ENCODE measurements around the gene DACT3. TPM values are rescaled to one million over a fixed set of nuclear protein-coding genes. Genes with fewer than 3 reads are reported as not detected.

The DACT3 gene
- total RNA-seq, 1 experiment from 2014 or later: not detected

DNA sequence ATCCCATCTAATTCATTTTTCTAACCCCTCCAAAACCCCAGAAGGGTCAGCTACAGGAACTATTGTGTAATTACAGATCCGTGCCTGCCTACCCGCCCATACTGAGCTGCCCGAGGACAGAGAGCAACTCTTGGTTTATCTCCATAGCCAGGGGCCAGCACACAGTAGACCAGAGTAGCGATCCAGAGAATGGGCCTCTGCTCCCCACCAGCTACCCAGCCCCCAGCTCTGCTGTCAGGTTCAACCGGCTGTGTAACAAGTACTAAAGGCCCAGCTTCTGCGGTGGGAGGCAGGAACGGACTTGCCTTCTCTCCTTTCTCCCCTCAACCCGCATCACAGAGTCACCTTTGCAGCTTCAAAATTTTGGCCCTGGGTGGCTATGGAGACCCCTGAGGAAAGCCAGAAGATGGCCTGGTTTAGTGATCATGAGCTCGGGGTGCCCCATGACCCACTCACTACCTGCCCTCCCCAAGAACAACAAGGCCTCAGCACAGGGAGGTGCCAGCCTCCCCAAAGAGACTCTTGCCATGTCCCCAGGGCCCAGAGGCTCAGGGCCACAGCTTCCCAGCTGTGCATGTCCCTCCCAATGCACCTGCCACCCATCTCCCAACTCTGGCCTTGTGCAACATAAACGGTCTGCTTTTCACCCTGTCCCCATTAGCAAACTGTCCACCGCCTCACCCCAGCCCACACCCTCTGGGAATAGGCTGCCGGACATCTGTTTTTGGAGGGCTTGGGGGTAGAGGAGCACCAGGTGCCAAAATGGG is 54.1 kb downstream of the DACT3 start:
- Mint-ChIP-seq H3K27me3 (ENCODE audit: unreplicated experiment) (no peaks in the 10 kb centered on the region), H3K36me3 (ENCODE audit: insufficient read depth, unreplicated experiment) (peaks cover 34% of the 10 kb centered on the region), H3K4me3 (ENCODE audit: low read depth, unreplicated experiment) (no peak overlapping the region), H3K27ac (ENCODE audit: unreplicated experiment) (no peak overlapping the region), H3K4me1 (ENCODE audit: low read depth, unreplicated experiment) (peaks cover 18% of the 10 kb centered on the region), H3K9me3 (ENCODE audit: low read depth, unreplicated experiment) (no peaks in the 10 kb centered on the region)
- TF ChIP-seq, protein P1, sequence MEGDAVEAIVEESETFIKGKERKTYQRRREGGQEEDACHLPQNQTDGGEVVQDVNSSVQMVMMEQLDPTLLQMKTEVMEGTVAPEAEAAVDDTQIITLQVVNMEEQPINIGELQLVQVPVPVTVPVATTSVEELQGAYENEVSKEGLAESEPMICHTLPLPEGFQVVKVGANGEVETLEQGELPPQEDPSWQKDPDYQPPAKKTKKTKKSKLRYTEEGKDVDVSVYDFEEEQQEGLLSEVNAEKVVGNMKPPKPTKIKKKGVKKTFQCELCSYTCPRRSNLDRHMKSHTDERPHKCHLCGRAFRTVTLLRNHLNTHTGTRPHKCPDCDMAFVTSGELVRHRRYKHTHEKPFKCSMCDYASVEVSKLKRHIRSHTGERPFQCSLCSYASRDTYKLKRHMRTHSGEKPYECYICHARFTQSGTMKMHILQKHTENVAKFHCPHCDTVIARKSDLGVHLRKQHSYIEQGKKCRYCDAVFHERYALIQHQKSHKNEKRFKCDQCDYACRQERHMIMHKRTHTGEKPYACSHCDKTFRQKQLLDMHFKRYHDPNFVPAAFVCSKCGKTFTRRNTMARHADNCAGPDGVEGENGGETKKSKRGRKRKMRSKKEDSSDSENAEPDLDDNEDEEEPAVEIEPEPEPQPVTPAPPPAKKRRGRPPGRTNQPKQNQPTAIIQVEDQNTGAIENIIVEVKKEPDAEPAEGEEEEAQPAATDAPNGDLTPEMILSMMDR (IDR thresholded peaks at IDR 0.05; ENCODE audit: unreplicated experiment): no peak
- no peak for DNase-seq
- BruUV-seq (replicated peaks): no TSS peak
- CTCF ChIA-PET: interaction anchor here (1.1 kb wide), 2 partner anchors 10 to 11 kb away, joined by 3 to 4 read pairs; no protein-coding TSS in a partner anchor
- intact Hi-C loops (cut with micrococcal nuclease; ENCODE audit: unreplicated experiment): no loop called here

DNA sequence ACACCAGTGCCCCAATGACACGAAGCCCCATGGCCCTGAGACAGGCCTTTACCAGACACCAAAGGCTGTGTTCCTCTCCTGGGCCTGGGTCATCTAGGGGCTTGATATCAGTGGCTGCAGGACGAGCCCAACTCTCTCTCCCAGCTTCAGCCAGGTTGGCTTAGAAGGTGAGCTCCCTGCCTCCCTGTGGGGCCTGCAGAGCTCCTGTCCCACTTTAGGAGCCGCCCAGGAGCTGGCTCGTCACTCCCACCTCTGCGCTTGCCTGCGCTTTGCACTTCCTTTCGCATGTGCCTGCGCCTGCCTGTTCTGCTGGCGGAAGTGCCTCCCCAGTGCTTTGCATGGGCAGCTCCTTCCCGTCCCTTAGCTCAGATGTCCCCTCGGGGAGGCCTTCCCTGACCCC is 55.0 kb downstream of the DACT3 start:
- TF ChIP-seq, protein P1 (IDR thresholded peaks at IDR 0.05; ENCODE audit: unreplicated experiment): no peak
- Mint-ChIP-seq H3K4me1 (ENCODE audit: low read depth, unreplicated experiment) (peaks cover 18% of the 10 kb centered on the region), H3K9me3 (ENCODE audit: low read depth, unreplicated experiment) (no peaks in the 10 kb centered on the region), H3K36me3 (ENCODE audit: insufficient read depth, unreplicated experiment) (peaks cover 41% of the 10 kb centered on the region), H3K27me3 (ENCODE audit: unreplicated experiment) (no peaks in the 10 kb centered on the region), H3K27ac (ENCODE audit: unreplicated experiment) (no peak overlapping the region), H3K4me3 (ENCODE audit: low read depth, unreplicated experiment) (no peak overlapping the region)
- CTCF ChIA-PET: interaction anchor here (1.1 kb wide), 1 partner anchor 10 kb away, joined by 3 read pairs; no protein-coding TSS in a partner anchor
- intact Hi-C loops (cut with micrococcal nuclease; ENCODE audit: unreplicated experiment): no loop called here
- no TSS peak for BruUV-seq (replicated peaks)
- DNase-seq: no peak

DNA sequence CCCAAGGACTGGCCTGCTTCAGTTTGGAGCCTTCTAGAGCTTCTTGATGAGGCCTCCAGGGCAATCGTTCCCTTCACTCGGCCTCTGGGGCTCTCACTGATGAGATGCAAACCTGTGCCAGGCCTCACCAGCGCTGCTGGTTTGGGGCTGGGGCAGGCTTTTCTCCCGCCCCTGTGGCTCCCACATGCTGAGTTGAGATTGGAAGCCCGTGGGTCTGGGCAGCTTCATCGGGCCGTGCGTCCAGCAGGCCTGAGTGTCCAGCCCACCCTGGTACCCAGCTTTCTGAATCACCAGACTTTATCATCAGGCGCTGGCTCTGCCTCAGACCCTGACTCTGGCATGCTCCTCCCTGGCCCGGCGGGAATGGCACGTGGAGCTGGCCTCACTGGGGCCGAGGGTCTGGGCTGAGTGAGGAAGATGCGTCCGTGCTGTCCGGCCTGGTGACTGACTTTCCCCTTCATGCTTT is 55.6 kb downstream of the DACT3 start:
- no peaks in the 10 kb centered on the region for H3K27me3 Mint-ChIP-seq (ENCODE audit: unreplicated experiment)
- BruUV-seq (replicated peaks): no TSS peak
- CTCF ChIA-PET: no interaction called here
- peaks cover 42% of the 10 kb centered on the region for H3K36me3 Mint-ChIP-seq (ENCODE audit: insufficient read depth, unreplicated experiment)
- no peak for DNase-seq
- intact Hi-C loops (cut with micrococcal nuclease; ENCODE audit: unreplicated experiment): no loop called here
- no peaks in the 10 kb centered on the region for H3K9me3 Mint-ChIP-seq (ENCODE audit: low read depth, unreplicated experiment)
- H3K4me1 Mint-ChIP-seq (ENCODE audit: low read depth, unreplicated experiment): peaks cover 18% of the 10 kb centered on the region
- H3K4me3 Mint-ChIP-seq (ENCODE audit: low read depth, unreplicated experiment): no peak overlapping the region
- TF ChIP-seq, protein P1 (IDR thresholded peaks at IDR 0.05; ENCODE audit: unreplicated experiment): no peak
- H3K27ac Mint-ChIP-seq (ENCODE audit: unreplicated experiment): no peak overlapping the region

DNA sequence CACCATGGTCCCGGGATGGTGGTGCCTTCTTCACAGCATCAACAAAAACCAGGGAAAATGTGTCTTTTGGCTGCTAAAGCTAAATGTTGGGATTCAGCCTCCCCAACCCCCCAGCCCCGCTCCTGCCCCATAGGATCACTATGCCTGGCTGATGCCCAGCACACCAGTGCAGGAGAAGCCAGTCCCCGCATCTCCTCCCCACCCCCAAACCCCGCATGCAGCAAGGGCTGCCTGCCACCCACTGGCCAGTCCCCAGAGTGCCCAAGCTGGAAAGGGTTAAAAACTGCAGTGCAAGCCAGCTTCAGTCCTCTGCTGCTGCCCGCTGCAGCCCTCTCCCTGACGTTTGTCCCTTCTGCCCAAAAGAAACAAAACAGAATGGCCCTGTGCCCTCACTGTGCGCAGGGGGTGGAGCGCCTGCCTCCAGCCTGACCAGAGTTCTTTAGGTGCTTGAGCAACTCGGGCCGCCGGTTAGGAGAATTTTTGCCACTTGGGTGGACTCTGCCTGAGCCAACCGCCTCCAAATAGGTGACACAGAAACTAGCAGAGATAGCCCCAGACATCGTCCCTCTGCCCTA is 56.1 kb downstream of the DACT3 start:
- TF ChIP-seq, protein P1 (IDR thresholded peaks at IDR 0.05; ENCODE audit: unreplicated experiment): no peak
- intact Hi-C loops (cut with micrococcal nuclease; ENCODE audit: unreplicated experiment): no loop called here
- Mint-ChIP-seq H3K27me3 (ENCODE audit: unreplicated experiment) (no peaks in the 10 kb centered on the region), H3K4me3 (ENCODE audit: low read depth, unreplicated experiment) (no peak overlapping the region), H3K27ac (ENCODE audit: unreplicated experiment) (no peak overlapping the region), H3K36me3 (ENCODE audit: insufficient read depth, unreplicated experiment) (peaks cover 42% of the 10 kb centered on the region), H3K4me1 (ENCODE audit: low read depth, unreplicated experiment) (peaks cover 22% of the 10 kb centered on the region), H3K9me3 (ENCODE audit: low read depth, unreplicated experiment) (no peaks in the 10 kb centered on the region)
- CTCF ChIA-PET: interaction anchor here (0.6 kb wide), 1 partner anchor 14 kb away, joined by 3 read pairs; no protein-coding TSS in a partner anchor
- no TSS peak for BruUV-seq (replicated peaks)
- no peak for DNase-seq
